GM12878 (cell line): ENCODE measurements around the gene TMEM223. TPM values are rescaled to one million over a fixed set of nuclear protein-coding genes. Genes with fewer than 3 reads are reported as not detected.

Experiments used
- CBX3 ChIP-seq: fragments of 200-600 bp; sonication (generic); IDR thresholded peaks from 2 replicates; pipeline ENCODE4 v1.6.1; 2016; ENCODE audit warnings: low read depth, borderline replicate concordance
- EGR1 ChIP-seq, 2 experiments: IDR thresholded peaks; 1 replicate in 1 of 2; 2 replicates in 1 of 2; pipeline ENCODE4 v1.6.1; 2011 to 2012; ENCODE audit warnings: low read depth in 2 of 2, low read length in 2 of 2, borderline replicate concordance in 1 of 2, mild to moderate bottlenecking in 1 of 2, moderate library complexity in 1 of 2
- FOS ChIP-seq: IDR thresholded peaks from 3 replicates; pipeline ENCODE4 v1.6.1; 2011; ENCODE audit warnings: borderline replicate concordance; ENCODE audit not compliant: insufficient read length; ENCODE audit errors: extremely low read depth
- HDGF ChIP-seq: fragments of 450-650 bp; IDR thresholded peaks from 2 replicates; pipeline ENCODE4 v1.6.1; 2016; ENCODE audit warnings: antibody characterized with exemption
- IKZF2 ChIP-seq, 2 experiments: fragments of 450-650 bp; IDR thresholded peaks; 2 replicates each; pipeline ENCODE4 v1.6.1; 2017; ENCODE audit warnings: mild to moderate bottlenecking in 2 of 2, moderate library complexity in 2 of 2
- IRF5 ChIP-seq: fragments of 450-650 bp; IDR thresholded peaks from 2 replicates; pipeline ENCODE4 v1.6.1; 2017; ENCODE audit warnings: borderline replicate concordance
- MLLT1 ChIP-seq: fragments of 450-650 bp; IDR thresholded peaks from 2 replicates; pipeline ENCODE4 v1.6.1; 2016; ENCODE audit warnings: mild to moderate bottlenecking
- NR2C2 ChIP-seq: IDR thresholded peaks from 2 replicates; pipeline ENCODE4 v1.6.1; 2011; ENCODE audit warnings: borderline replicate concordance, low read depth; ENCODE audit not compliant: control insufficient read depth, insufficient read length
- POLR2AphosphoS5 ChIP-seq: IDR thresholded peaks from 2 replicates; pipeline ENCODE4 v1.6.1; 2011; ENCODE audit warnings: mild to moderate bottlenecking, low read length, inconsistent platforms
- RAD21 ChIP-seq: IDR thresholded peaks from 2 replicates; pipeline ENCODE4 v1.6.1; 2011; ENCODE audit warnings: mild to moderate bottlenecking, low read depth, low read length, moderate library complexity; ENCODE audit not compliant: insufficient read depth
- RBBP5 ChIP-seq: fragments of 200-600 bp; sonication (generic); conservative IDR thresholded peaks from 2 replicates; pipeline ENCODE4 v1.6.1; 2016
- SMC3 ChIP-seq: IDR thresholded peaks from 2 replicates; pipeline ENCODE4 v1.6.1; 2011; ENCODE audit warnings: low read length, improper control_type of control experiment, borderline replicate concordance
- SP1 ChIP-seq: IDR thresholded peaks from one replicate; pipeline ENCODE4 v1.6.1; 2011; ENCODE audit warnings: low read depth, low read length
- TCF3 ChIP-seq: IDR thresholded peaks from 2 replicates; pipeline ENCODE4 v1.6.1; 2012; ENCODE audit warnings: low read depth, mild to moderate bottlenecking, low read length, borderline replicate concordance; ENCODE audit not compliant: insufficient read depth
- TCF7 ChIP-seq: IDR thresholded peaks from 2 replicates; pipeline ENCODE4 v1.6.1; 2014; ENCODE audit warnings: antibody characterized with exemption, borderline replicate concordance
- YBX1 ChIP-seq: fragments of 450-650 bp; IDR thresholded peaks from 2 replicates; pipeline ENCODE4 v1.6.1; 2016; ENCODE audit warnings: antibody characterized with exemption
- ZBTB40 ChIP-seq: fragments of 450-650 bp; IDR thresholded peaks from 2 replicates; pipeline ENCODE4 v1.6.1; 2016; ENCODE audit warnings: mild to moderate bottlenecking, moderate library complexity, borderline replicate concordance
- ZNF687 ChIP-seq: fragments of 450-650 bp; IDR thresholded peaks from 2 replicates; pipeline ENCODE4 v1.6.1; 2017; ENCODE audit warnings: mild to moderate bottlenecking, moderate library complexity
- polyA plus RNA-seq, 11 experiments: library from polyadenylated mRNA; depleted of rRNA in 4 of 11; unstranded in 6 of 11; stranded (reverse) in 5 of 11; fragments of >200 nt; fragmentation: Nextera tagmentation in 4 of 11; fragmentation: Illumina TruSeq in 1 of 11; extraction: Ambion mirVana in 4 of 11; extraction: Trizol in 1 of 11; gene quantifications; 1 replicate in 1 of 11; 2 replicates in 10 of 11; pipeline versions ENCODE4 v1.2.1 to v1.2.3, GENCODE V29; 2011 to 2016; ENCODE audit warnings: inconsistent platforms in 2 of 11, missing spikeins in 2 of 11, low read depth in 1 of 11
- total RNA-seq, 4 experiments: library from RNA; depleted of rRNA in 3 of 4; stranded (reverse); fragments of >200 nt in 3 of 4; fragmentation: Illumina TruSeq in 1 of 4; extraction: Trizol in 1 of 4; gene quantifications; 2 replicates each; pipeline versions ENCODE4 v1.2.1 to v1.2.3, GENCODE V29; 2013 to 2021

TMEM223 gene
- total and polyA plus RNA-seq, 10 of the 15 experiments (the other 5 are each of a cell fraction or from before 2014, with no cell fraction given) = 5.3 to 33.2 (median 14.0) TPM

GRCh38 chr11:62805076-62805892 lies 13.5 kb upstream of the TMEM223 start, which contains the start of gene NXF1 (continued):
- TF ChIP-seq ZBTB40 (no peak), CBX3 (no peak), YBX1 (no peak), TCF7 (0 out of 2 replicates have a peak, but pooled peaks have one; percentile 39), RBBP5 (no peak), HDGF (peak; percentile 49; the same call in 1 of the 2 replicates), NR2C2 (no peak), TCF3 (peak; percentile 94), RAD21 (no peak), MLLT1 (0 out of 2 replicates have a peak, but pooled peaks have one; percentile 15), EGR1 (IDR thresholded peaks at IDR 0.05; ENCODE audit: borderline replicate concordance in 1 of 2, low read depth in 2 of 2, low read length in 2 of 2) (peak in 1 of 2 experiments; percentile 69; a peak in 1 of 3 replicates), POLR2AphosphoS5 (peak; percentile 100), SP1 (peak; percentile 85), SMC3 (0 out of 2 replicates have a peak, but pooled peaks have one; percentile 9), ZNF687 (peak; percentile 96), IRF5 (no peak), IKZF2 (IDR thresholded peaks at IDR 0.05) (no peak), FOS (no peak)
